ENCODE results near the gene MTX1. TPM values are rescaled to one million over a fixed set of nuclear protein-coding genes. Genes with fewer than 3 reads are reported as not detected.

Gene MTX1
- total RNA-seq, 2 donors from 2014 or later: 47.3 to 63.2 TPM

GRCh38 chr1:155182052-155182550 is 26.4 kb upstream of the MTX1 start:
- H3K9me3 Mint-ChIP-seq: no peaks in the 10 kb centered on the region
- peaks cover 10% of the 10 kb centered on the region for H3K27me3 Mint-ChIP-seq (ENCODE audit: insufficient read depth)

GRCh38 chr1:155183775-155184221 is 24.7 kb upstream of the MTX1 start:
- no peak overlapping the region for H3K9ac ChIP-seq (ENCODE audit: extremely low read depth, low read length, poor library complexity, severe bottlenecking)
- peaks cover 10% of the 10 kb centered on the region for H3K27me3 Mint-ChIP-seq (ENCODE audit: insufficient read depth)
- H3K36me3 ChIP-seq (ENCODE audit: control insufficient read depth, insufficient read depth, low read length): peaks cover 4% of the 10 kb centered on the region
- no peak overlapping the region for H3K4me3 ChIP-seq (ENCODE audit: low read length)
- peaks cover 20% of the 10 kb centered on the region for H3K4me1 Mint-ChIP-seq
- no peak overlapping the region for H3K27ac ChIP-seq (ENCODE audit: low read depth, low read length)
- no peak overlapping the region for H3K4me3 Mint-ChIP-seq
- H3K9me3 Mint-ChIP-seq: no peaks in the 10 kb centered on the region
- H3K36me3 Mint-ChIP-seq (ENCODE audit: low read depth): peaks cover 7% of the 10 kb centered on the region
- H3K27me3 ChIP-seq (ENCODE audit: control insufficient read depth, insufficient read depth, low read length, poor library complexity, severe bottlenecking): no peaks in the 10 kb centered on the region
- TF ChIP-seq, protein P1, sequence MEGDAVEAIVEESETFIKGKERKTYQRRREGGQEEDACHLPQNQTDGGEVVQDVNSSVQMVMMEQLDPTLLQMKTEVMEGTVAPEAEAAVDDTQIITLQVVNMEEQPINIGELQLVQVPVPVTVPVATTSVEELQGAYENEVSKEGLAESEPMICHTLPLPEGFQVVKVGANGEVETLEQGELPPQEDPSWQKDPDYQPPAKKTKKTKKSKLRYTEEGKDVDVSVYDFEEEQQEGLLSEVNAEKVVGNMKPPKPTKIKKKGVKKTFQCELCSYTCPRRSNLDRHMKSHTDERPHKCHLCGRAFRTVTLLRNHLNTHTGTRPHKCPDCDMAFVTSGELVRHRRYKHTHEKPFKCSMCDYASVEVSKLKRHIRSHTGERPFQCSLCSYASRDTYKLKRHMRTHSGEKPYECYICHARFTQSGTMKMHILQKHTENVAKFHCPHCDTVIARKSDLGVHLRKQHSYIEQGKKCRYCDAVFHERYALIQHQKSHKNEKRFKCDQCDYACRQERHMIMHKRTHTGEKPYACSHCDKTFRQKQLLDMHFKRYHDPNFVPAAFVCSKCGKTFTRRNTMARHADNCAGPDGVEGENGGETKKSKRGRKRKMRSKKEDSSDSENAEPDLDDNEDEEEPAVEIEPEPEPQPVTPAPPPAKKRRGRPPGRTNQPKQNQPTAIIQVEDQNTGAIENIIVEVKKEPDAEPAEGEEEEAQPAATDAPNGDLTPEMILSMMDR (conservative IDR thresholded peaks at IDR 0.05): no peak
- peaks cover 18% of the 10 kb centered on the region for H3K4me1 ChIP-seq (ENCODE audit: control insufficient read depth, insufficient read depth, low read length)
- no peak overlapping the region for H3K27ac Mint-ChIP-seq
- 95 to 96% methylated on average over 13 to 20 of the region's 20 CpGs for WGBS, 2 experiments (ENCODE audit: insufficient coverage in 1 of 2, insufficient read length in 1 of 2)
- H3K9me3 ChIP-seq (ENCODE audit: control insufficient read depth, low read length): no peaks in the 10 kb centered on the region
- DNase-seq: no peak

More at GRCh38 chr1:155182052-155182550, 26.4 kb upstream of the MTX1 start:
- Histone ChIP-seq H3K4me3 (ENCODE audit: low read length) (no peak overlapping the region), H3K36me3 (ENCODE audit: control insufficient read depth, insufficient read depth, low read length) (peaks cover 13% of the 10 kb centered on the region), H3K27ac (ENCODE audit: low read depth, low read length) (no peak overlapping the region), H3K27me3 (ENCODE audit: control insufficient read depth, insufficient read depth, low read length, poor library complexity, severe bottlenecking) (no peaks in the 10 kb centered on the region), H3K9ac (ENCODE audit: extremely low read depth, low read length, poor library complexity, severe bottlenecking) (no peak overlapping the region), H3K9me3 (ENCODE audit: control insufficient read depth, low read length) (no peaks in the 10 kb centered on the region), H3K4me1 (ENCODE audit: control insufficient read depth, insufficient read depth, low read length) (peaks cover 18% of the 10 kb centered on the region)
- H3K27ac Mint-ChIP-seq: no peak overlapping the region
- no peak for DNase-seq
- no peak overlapping the region for H3K4me3 Mint-ChIP-seq
- H3K36me3 Mint-ChIP-seq (ENCODE audit: low read depth): peaks cover 7% of the 10 kb centered on the region
- peaks cover 18% of the 10 kb centered on the region for H3K4me1 Mint-ChIP-seq
- TF ChIP-seq, protein P1 (conservative IDR thresholded peaks at IDR 0.05): no peak
- WGBS, 2 experiments (ENCODE audit: insufficient coverage in 1 of 2, insufficient read length in 1 of 2): 98 to 99% methylated on average over 5 to 7 of the region's 7 CpGs

GRCh38 chr1:155184351-155184811 is 24.1 kb upstream of the MTX1 start:
- TF ChIP-seq, protein P1 (conservative IDR thresholded peaks at IDR 0.05): no peak
- Histone ChIP-seq H3K9me3 (ENCODE audit: control insufficient read depth, low read length) (no peaks in the 10 kb centered on the region), H3K9ac (ENCODE audit: extremely low read depth, low read length, poor library complexity, severe bottlenecking) (no peak overlapping the region), H3K27ac (ENCODE audit: low read depth, low read length) (no peak overlapping the region), H3K4me1 (ENCODE audit: control insufficient read depth, insufficient read depth, low read length) (peaks cover 18% of the 10 kb centered on the region), H3K36me3 (ENCODE audit: control insufficient read depth, insufficient read depth, low read length) (peaks cover 4% of the 10 kb centered on the region), H3K27me3 (ENCODE audit: control insufficient read depth, insufficient read depth, low read length, poor library complexity, severe bottlenecking) (no peaks in the 10 kb centered on the region), H3K4me3 (ENCODE audit: low read length) (no peak overlapping the region)
- Mint-ChIP-seq H3K4me3 (no peak overlapping the region), H3K9me3 (no peaks in the 10 kb centered on the region), H3K4me1 (peaks cover 20% of the 10 kb centered on the region), H3K27me3 (ENCODE audit: insufficient read depth) (peaks cover 10% of the 10 kb centered on the region), H3K27ac (no peak overlapping the region), H3K36me3 (ENCODE audit: low read depth) (peaks cover 1% of the 10 kb centered on the region)
- no peak for DNase-seq
- 93 to 94% methylated on average over 4 of the region's 4 CpGs for WGBS, 2 experiments (ENCODE audit: insufficient coverage in 1 of 2, insufficient read length in 1 of 2)

All from endodermal cell (in vitro differentiated cells).